GM04504 (cell line): ENCODE results near the gene C2CD4A.

ENCODE experiments used
- DNase-seq: peaks from one replicate; pipeline ENCODE4 v3.0.0-alpha.2; 2012; ENCODE audit warnings: low read depth

Gene C2CD4A

DNA sequence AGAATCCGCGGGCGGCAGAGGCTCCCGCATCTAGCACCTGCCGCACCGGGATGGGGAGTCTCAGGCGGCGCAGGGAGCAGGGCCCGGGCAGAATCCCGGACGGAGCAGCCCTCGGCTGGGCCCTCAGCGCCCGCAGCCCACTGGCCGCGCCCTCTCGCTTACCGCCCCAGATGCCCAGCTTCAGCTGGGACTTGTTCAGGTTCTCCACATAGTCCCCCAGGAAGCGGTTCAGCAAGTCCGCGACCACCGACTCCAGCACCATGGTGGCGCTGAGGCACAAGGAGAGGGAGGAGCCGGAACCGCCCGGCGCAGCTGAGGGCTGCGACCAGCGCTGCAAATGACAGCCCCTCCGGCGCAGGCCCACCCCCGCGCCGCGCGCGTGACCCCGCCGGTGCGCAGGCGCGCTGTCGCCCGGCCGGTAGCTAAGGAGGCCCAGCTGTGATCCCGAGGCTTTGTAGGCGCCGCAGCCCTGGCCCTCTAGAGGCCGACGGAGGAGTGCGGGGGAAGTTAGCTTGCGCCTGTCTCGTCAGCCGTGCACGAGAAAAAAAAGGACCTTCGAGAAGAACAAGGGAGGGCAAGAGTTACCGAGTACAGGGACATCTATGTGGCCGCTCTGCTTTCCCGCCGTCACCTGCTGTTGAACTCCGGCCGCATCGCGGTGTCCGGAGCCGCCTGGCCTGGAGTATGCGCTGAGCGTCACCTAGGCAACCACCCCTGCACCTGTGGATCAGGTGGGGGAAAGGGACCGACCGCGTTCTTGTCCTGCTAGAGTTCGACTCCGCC, 6.5 kb upstream of the C2CD4A start, which contains the start of gene VPS13C:
Gene VPS13C, minus strand, starts transcription at position 335 of the 783 bp plus-strand sequence. Its CDS starts 73 bp downstream, at position 262.
- peak; percentile 85 for DNase-seq

DNA sequence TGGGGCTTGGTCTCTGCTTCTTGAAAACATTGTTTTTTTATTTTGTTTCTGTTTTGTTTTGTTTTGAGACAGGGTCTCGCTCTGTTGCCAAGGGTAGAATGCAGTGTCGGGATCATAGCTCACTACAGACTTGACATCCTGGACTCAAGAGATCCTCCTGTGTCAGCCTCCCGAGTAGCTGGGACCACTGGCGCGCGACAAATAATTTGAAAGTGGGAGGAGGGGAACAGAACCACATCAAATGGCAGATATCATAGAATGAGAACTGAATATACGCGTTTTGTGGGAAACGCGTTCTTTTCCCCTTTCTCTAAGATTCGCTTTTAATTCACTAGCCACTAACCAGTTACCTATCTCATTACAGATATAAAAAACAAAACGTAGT, 5.9 kb upstream of the C2CD4A start:
- no peak for DNase-seq

DNA sequence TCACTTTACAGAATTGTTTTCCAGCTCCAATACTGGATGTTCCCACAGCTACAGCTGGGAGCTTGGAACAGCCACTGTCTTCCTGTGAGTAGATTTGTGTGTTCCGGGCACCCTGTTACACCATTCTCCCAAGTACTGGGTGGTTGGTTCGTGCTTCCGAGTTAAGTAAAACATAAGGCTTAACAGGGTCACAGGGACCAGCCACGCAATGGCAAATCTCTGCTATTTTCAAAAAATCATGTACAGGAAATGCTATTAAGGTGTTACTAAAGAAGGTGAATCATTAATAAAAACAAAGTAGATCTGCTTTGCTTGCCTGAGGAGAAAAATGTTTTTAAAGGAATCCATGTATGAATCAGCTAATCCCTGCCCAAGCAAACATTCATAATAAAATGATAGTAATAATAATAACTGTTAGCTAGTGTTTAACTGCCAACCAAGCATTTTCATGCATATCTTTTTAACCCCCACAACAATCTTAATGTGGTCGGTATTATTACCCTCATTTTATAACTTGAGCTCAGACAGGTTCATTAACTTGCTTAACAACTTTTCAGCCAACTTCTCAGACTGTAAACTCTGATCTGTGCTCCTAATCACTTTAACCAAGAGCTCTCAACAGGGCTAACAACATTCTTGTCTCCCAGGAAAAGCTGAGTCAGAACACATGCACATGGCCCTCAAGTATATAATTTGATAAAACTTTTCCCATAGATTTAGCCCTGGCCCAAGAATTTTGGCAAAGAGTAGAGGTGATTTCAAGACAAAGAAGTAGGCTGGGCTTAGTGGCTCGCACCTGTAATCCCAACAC, 2.7 kb upstream of the C2CD4A start:
- DNase-seq = no peak

DNA sequence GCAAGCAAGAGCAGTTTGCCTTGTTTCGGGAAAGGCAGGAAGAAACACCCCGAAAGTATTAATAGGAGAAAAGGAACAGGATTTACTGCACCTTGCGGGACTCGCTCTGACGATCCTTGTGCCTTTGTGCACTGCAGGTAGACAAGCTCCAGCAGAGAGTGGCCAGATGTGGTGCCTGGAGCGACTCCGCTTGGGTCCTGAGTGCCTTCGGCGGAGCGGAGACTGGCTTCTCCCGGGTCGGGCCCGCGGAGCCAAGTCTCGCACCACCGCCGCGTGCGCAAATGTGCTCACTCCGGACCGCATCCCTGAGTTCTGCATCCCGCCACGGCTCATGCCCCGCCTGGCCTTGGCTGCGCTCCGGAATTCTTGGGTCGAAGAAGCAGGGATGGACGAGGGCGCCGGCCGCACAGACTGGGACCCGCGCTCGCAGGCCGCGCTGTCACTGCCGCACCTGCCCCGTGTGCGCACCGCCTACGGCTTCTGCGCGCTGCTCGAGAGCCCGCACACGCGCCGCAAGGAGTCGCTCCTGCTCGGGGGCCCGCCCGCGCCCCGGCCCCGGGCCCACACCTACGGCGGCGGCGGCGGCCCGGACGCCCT, 769 bp downstream of the C2CD4A start:
- DNase-seq = no peak

DNA sequence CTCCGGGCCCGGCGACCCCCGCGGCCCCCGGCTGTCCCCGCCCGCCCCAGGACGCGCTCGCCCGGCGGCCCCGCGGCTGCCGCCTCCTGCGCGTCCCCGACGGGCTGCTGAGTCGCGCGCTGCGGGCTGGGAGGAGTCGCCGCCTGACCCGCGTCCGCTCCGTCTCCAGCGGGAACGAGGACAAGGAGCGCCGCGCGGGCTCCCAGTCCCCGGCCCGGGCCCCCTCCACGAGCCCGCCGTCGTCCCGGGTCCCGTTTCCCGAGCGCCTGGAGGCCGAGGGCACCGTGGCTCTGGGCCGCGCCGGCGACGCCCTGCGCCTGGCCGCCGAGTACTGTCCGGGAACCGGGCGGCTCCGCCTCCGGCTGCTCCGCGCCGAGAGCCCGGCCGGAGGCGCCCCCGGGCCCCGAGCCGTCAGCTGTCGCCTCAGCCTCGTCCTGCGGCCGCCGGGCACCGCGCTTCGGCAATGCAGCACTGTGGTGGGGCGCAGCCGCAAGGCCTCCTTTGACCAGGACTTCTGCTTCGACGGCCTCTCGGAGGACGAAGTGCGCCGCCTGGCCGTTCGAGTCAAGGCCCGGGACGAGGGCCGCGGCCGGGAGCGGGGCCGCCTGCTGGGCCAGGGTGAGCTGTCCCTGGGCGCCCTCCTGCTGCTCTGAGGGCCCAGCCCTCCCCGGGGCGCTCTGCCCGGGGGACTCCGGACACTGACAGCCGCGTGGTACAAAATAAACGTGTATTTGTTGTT, 1.5 kb downstream of the C2CD4A start:
- no peak for DNase-seq

DNA sequence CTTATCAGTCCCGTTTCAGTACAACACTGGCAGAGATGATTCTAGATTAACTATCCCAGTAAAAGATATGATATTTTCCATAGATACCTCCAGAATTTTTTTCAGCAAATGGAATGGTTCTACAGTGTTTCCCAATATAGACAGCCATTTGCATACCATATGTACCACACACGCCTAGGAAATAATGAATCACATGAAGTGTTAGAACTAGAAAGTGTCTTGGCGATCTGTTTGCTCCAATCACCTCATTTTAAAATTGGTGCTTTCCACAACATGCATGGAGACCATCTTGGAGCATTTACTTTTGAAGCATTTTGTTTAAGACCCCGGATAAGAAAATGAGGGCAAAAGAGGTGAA, 2.0 kb downstream of the C2CD4A start:
- no peak for DNase-seq

DNA sequence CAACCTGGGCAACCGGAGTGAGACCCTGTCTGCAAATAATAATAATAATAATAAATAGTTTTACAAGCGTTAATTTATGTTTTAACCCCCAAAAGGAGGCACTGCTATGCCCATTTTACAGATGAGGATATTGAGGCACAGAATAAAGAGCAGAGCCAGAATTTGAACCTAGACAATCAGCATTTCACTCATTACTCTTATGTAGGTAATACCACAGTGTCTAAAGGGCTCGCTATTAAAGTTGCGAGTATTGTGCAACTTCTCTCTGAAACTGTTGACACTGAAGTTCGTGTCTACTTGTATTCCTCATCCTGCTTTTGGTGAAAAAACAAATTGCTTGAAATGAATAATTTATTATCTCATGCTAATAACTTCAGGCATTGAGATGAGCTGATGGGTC, 2.8 kb downstream of the C2CD4A start:
- no peak for DNase-seq

DNA sequence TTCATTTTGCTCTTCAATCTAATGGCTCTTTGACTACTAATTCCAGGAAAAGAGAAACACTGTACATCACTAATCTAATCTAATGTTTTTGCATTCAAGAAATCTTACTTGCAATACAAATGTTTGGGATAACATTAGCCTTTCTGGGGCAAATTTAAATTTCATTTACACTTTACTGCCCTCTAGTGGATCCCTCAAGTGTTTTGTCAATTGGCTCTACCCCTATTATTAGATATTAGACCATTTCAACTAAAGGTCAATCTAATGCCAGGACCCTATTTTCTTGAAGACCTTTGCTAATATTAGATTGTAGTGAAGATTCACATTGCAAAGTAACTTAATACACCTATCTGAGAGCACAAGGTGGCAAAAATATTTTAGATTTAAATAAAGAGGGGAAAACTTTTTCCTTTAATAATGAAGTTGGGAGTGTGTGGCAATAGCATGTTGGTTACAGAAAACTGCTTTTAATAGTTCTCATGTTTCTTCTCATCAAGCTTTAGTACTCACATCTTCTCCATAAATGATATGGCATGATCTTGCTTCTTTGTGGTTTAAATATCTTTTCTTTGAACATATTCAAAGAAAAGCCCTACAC, 5.0 kb downstream of the C2CD4A start:
- DNase-seq = no peak

DNA sequence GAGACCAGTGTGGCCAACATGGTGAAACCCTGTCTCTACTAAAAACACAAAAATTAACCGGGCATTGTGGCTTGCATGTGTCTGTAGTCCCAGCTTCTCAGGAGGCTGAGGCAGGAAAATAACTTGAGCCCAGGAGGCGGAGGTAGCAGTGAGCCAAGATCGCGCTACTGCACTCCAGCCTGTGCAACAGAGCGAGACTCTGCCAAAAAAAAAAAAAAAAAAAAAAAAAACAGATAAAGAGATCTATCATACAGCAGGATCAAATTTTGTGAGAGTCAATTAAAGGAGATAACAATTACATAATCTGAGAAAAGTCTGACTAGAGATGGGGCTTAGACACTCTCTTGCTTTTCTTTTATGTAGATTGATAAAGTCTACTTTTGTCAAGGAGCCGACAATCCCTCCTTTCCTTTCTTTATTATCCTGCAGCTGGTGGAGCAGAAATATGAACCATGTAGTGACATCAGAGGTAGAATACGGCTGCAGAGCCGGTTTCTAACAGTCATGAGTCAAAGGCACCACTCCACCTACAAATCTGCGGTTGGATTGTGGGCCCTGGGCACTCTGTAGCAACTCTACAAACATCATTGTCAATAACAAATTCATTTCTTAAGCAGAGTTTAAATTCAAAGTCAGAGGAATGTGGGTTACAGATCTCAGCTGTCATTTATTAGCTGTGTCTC, 9.0 kb downstream of the C2CD4A start:
- no peak for DNase-seq

DNA sequence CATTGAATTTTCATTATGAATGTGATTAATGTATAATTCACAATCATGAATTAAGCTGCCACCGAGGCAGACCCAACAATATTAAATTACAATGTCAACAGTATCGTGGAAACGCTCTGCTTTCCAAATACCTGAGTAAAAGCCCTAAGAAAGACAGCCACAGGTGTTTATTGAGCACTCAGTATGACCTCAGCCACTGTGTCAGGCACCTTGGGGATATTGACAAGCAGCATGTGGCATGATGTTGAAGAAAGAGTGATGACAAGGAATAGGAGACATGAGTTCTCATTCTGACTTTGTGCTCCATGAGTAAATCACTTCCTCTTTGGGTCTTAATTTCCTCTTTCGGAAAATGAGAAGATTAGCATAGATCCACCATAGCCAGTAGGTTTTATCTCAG, 12.8 kb downstream of the C2CD4A start:
- no peak for DNase-seq

DNA sequence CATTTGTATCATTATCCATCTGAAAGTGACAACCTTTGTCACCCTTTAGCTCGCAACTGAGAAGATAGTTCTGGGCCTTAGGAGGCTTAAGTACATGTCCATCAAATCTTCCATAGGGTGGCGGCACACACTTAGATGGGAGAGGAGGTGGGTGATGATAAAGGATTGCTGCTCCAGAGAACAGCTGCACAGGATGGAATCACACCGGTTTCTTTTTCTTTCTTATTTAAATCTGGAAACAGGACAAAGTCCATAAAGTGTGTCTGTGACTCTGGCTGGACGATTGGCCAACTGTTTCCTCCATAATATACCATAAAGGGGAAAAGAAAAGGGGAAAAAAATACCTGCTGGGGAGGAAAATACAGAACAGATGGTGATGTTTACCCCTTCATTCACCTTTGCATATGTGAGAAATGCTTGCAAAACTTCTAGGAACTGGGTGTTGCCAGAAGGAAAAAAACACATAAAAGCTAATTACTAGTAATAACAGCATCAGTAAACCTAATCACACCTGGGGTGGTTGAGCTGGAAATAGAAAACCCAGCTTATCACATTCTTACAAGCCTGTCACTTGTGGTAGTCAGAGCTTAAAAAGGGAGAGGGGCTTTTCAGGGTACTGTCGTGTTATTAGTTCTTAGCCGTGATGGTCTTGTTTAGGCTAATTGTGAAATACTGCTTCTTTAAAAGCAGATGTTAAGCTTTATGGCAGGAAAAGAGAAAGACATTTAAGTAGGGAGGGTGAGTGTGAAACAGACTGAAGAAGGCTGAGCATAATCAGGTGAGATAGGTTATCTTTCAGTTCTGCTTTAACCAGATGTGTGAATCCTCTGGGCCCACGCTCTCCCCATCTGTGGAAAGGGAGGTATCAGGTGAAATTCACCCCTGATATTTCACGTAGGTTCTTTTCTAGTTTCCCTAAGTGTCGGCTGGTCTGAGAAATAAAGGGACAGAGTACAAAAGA, 16.7 kb downstream of the C2CD4A start:
- no peak for DNase-seq

DNA sequence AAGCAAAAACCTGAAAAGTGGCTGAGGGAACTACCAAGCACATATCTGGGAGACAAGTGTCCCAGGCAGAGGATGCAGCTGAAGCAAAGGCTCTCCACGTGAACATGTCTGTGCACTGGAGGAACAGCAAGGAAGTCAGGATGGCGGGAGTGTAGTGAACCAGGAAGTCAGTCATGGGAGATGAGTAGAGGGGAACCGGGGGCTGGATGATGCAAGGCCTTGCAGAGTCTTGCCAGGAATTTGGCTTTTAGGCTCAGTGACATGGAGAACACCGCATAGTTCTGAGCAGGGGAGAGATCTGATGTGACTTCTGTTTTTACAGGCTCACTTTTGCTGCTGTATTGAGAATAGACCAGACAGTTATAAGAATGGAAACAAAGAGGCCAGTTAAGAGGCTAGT, 19.0 kb downstream of the C2CD4A start:
- DNase-seq = no peak

DNA sequence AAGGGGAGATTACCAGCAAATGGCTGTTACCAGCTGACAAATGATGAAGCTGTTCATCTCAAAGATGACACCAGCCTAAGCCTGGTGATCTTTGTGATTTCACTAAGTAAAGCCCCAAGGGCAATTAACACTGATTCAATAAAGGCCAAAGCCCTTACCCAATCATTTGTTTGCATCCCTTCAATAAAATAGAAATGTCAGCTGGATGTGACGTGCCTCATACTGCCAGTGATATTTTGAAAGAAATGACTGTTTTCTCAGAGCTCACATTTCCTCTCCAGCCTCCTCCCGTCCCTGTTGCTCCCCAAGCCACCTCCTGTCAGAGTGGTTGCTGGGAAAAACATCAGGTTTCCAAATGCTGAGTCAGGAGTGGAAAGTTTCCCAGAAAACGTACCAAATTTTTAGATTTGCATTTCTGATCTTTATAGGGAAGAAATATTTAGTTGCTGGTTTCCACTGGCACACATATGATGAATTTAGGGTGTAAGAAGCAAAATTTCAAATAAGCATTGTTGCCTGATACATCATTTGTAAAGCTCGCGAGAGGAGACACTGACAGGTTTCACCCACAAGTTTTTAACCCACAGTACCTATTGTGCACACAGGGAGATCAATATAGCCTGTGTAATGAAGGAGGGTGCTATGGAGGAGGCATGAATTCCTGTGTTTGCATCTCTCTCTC, 21.0 kb downstream of the C2CD4A start:
- DNase-seq = peak; percentile 40

DNA sequence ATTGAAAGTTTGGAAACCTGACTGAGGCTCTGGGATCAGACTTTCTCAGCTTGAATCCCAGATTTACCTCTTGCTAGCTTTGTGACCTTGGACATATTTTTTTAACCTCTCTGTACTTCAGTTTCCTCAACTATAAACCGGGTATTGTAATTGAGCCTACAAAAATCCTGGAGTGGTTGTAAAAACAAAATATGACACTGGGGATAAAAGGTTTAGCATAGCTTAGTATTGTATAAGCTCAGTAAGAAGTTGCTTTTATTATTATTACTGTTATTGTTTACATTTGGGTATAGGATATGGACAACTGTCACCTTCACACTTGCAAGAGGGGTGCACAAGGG, 21.5 kb downstream of the C2CD4A start:
- no peak for DNase-seq

DNA sequence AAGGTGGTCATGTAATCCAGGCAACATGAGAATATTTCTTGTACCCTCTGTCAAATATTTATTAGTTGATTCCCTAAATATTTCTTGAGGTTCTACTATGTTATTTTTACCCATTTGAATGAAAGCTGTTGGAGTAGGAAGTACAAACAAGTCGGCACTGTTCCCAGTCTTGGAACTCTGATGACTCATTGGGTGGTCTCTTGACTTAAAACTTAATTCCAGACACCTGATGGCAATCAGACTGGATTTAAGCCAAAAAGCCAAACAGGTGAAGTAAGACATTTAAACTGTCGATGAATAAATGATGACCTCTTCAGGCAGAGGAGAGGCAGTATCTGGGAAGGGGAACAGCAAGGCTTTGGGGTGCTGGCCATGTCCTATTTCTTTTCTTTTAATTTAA, 22.8 kb downstream of the C2CD4A start:
- no peak for DNase-seq

DNA sequence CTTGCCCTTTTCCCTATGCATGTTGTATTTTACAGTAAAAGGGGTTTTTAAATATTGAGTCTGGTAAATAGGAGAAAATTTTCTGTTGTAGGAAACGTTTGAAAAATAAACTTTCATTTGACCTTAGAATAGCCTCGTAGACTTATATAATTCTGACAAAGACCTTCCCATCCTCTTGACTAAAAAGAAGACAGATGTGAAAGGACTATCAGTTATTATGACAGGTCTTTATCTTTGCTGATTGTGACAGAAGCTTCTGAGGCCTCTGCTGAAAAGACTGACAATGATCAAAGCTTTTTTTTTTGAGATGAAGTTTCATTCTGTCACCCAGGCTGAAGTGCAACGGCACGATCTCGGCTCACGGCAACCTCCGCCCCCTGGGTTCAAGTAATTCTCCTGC, 24.2 kb downstream of the C2CD4A start:
- DNase-seq = no peak

DNA sequence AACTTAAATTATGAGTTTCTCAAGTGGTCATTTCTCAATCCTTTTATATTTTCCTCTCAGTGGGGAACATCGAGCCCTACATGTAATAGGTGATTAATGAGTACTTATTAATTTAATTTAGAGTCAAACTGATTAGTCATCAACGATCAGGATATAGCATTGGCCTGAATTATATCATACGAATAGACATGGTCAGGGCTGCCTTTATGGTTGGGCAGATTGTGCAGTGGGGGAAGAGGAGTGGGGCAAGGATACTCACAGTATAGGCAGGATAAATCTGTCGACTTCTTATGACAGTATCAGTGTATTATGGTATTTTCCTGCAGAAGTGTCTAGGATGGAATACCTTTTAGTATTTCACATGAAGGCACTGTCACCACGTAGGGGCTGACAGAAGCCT, 27.0 kb downstream of the C2CD4A start:
- no peak for DNase-seq

DNA sequence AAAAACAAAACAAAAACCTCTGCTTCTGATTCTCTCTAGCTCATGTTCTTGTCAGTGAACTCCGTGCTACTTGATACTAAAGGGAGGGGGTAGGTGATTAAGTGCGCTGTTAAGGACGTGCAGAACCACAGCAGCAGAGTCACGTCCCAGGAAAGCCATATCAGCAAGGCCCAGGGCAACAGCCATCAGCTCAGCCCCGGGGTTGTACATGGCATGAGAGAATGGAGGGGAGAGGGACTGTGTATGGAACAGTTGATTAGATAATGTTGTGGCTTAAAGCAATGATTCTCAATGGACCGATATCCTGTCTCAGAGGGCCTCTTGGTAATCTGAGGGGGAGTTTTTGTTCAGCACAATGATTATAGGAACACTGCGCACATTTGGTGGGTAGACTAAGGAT, 27.6 kb downstream of the C2CD4A start:
- no peak for DNase-seq

DNA sequence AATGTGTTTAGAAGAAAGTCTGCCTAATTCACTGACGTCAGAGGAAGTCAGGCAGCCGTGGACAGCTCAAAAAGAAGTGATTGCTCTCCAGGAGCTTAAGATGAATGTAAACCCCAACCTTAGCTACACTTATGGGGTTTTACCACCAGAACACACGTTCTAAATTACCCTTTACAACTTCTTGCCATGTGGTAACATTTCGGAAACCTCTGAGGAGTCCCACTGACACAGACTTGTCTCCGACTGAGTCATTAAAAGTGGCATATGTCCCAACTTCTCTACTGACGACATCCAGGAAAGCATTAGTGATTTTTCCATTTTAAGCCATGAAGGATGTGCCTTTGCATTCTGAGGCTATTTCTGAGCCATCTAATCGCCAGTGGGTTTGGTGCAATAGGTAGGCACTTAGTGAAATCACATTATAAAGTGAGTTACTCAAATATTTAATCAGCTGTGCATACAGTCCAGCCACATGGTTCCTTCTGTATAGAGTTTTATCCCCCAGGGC, 32.4 kb downstream of the C2CD4A start:
- DNase-seq = peak; percentile 82

DNA sequence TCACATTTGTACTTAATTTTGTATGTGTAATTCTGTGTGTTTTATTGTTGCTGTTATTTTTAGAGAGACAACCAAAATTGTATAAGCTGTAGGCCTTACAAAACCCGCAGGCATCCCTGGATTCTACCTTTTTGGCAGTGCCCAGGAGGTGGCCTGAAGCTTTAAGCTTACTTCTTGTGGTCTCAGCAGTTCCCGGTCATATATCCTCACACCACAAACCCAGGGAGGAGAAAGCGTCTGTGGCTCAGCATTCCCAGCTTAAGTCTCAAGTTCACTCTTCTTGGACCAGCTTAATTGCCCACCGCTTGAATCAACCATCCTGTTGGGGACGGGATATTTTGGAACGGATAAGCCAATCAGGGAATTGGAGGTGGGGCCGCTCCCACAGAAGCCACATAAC, 36.7 kb downstream of the C2CD4A start:
- DNase-seq = no peak
